Erythroblast (primary cell): ENCODE data around the gene CNTN4.

ENCODE experiments used
- GATA1 ChIP-seq: IDR thresholded peaks from 2 replicates; pipeline ENCODE4 v1.6.1; 2011; ENCODE audit warnings: low read depth, mild to moderate bottlenecking, control low read depth, low read length, moderate library complexity
- POLR2A ChIP-seq: IDR thresholded peaks from 2 replicates; pipeline ENCODE4 v1.6.1; 2011; ENCODE audit warnings: mild to moderate bottlenecking, low read length

DNA sequence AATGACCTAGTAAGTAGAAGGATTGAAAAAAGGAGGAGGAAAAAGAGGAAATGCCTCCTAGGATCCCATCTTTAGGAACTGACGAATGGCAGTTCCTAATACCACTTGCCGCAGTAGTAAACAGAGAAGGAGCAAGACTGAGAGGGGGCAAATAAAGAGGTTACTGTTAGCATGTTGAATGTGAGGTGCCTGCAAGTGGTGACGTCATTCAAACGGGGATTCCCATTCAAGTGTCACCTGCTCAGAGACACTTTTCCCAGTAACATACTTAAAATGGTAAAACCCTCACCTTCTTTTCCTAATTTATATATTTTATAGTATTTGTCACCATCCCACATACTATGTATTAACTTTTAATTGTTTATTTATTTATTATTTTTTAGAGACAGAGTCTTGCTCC lies 832.6 kb downstream of the CNTN4 start:
- TF ChIP-seq POLR2A, result no peak
- TF ChIP-seq GATA1, result no peak
